MM.1S (cell line): ENCODE results near the gene ULK2.

Experiments used
- EZH2 ChIP-seq: fragments of 300-600 bp; sonication (generic); optimal IDR thresholded peaks from 2 replicates; pipeline ENCODE3; 2017; ENCODE audit warnings: low read depth, mild to moderate bottlenecking, antibody characterized with exemption, low read length, mixed read lengths
- TF ChIP-seq, protein P1 (sequence below): fragments of 300-600 bp; sonication (generic); IDR thresholded peaks from 2 replicates; pipeline ENCODE4 v1.5.1; 2016; ENCODE audit warnings: antibody characterized with exemption, low read length, mixed read lengths

- TF ChIP-seq, protein P1, sequence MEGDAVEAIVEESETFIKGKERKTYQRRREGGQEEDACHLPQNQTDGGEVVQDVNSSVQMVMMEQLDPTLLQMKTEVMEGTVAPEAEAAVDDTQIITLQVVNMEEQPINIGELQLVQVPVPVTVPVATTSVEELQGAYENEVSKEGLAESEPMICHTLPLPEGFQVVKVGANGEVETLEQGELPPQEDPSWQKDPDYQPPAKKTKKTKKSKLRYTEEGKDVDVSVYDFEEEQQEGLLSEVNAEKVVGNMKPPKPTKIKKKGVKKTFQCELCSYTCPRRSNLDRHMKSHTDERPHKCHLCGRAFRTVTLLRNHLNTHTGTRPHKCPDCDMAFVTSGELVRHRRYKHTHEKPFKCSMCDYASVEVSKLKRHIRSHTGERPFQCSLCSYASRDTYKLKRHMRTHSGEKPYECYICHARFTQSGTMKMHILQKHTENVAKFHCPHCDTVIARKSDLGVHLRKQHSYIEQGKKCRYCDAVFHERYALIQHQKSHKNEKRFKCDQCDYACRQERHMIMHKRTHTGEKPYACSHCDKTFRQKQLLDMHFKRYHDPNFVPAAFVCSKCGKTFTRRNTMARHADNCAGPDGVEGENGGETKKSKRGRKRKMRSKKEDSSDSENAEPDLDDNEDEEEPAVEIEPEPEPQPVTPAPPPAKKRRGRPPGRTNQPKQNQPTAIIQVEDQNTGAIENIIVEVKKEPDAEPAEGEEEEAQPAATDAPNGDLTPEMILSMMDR: peak; percentile 99
- no peak for TF ChIP-seq EZH2
Observed at GRCh38 chr17:19766421-19767270, 101.1 kb downstream of the ULK2 start.
